HepG2 (cell line): Measurements from ENCODE around the gene IQCE. TPM values are rescaled to one million over a fixed set of nuclear protein-coding genes. Genes with fewer than 3 reads are reported as not detected.

Experiments
- ARNTL ChIP-seq: sonication (generic); formaldehyde crosslinking; IDR thresholded peaks from 2 replicates; pipeline ENCODE4 v1.4.0; 2020; ENCODE audit warnings: mild to moderate bottlenecking, missing genetic modification reagents
- ATAD3A ChIP-seq: sonication (generic); formaldehyde crosslinking; IDR thresholded peaks from 2 replicates; pipeline ENCODE4 v1.4.0; 2020; ENCODE audit warnings: missing genetic modification reagents
- ATRX ChIP-seq: sonication (generic); formaldehyde crosslinking; IDR thresholded peaks from 2 replicates; pipeline ENCODE4 v1.4.0; 2020; ENCODE audit warnings: missing genetic modification reagents, borderline replicate concordance
- CSRNP2 ChIP-seq: sonication (generic); formaldehyde crosslinking; conservative IDR thresholded peaks from 2 replicates; pipeline ENCODE4 v1.8.0; 2022; ENCODE audit warnings: low read depth, missing genetic modification reagents
- ETV5 ChIP-seq: IDR thresholded peaks from 2 replicates; pipeline ENCODE4 v1.6.1; 2018; ENCODE audit warnings: missing biosample characterization, missing genetic modification reagents, inconsistent platforms, borderline replicate concordance
- HDAC1 ChIP-seq: sonication (generic); formaldehyde crosslinking; IDR thresholded peaks from 2 replicates; pipeline ENCODE4 v1.5.1; 2020; ENCODE audit warnings: mild to moderate bottlenecking, missing genetic modification reagents
- HES4 ChIP-seq: sonication (generic); formaldehyde crosslinking; IDR thresholded peaks from 2 replicates; pipeline ENCODE4 v1.9.0; 2021; ENCODE audit warnings: mild to moderate bottlenecking, missing genetic modification reagents, borderline replicate concordance
- MEIS2 ChIP-seq: sonication (generic); formaldehyde crosslinking; IDR thresholded peaks from 2 replicates; pipeline ENCODE4 v1.9.0; 2021; ENCODE audit warnings: mild to moderate bottlenecking, missing genetic modification reagents
- POLR2AphosphoS5 ChIP-seq: IDR thresholded peaks from 2 replicates; pipeline ENCODE4 v1.6.1; 2012; ENCODE audit warnings: low read depth, low read length
- SMYD3 ChIP-seq: sonication (generic); formaldehyde crosslinking; IDR thresholded peaks from 2 replicates; pipeline ENCODE4 v1.8.1; 2023; ENCODE audit warnings: mild to moderate bottlenecking, missing genetic modification reagents
- SYNCRIP ChIP-seq: fragments of 200-400 bp; formaldehyde crosslinking; IDR thresholded peaks from 2 replicates; pipeline ENCODE4 v1.6.1; 2018; ENCODE audit warnings: mild to moderate bottlenecking, low read depth, low read length; ENCODE audit not compliant: insufficient read depth
- TCF7 ChIP-seq: sonication (generic); IDR thresholded peaks from 2 replicates; pipeline ENCODE4 v1.6.1; 2016; ENCODE audit warnings: antibody characterized with exemption, low read depth
- ZBTB10 ChIP-seq: sonication (generic); formaldehyde crosslinking; IDR thresholded peaks from 2 replicates; pipeline ENCODE4 v1.4.0; 2020; ENCODE audit warnings: missing genetic modification reagents, borderline replicate concordance
- ZBTB3 ChIP-seq: sonication (generic); formaldehyde crosslinking; IDR thresholded peaks from 2 replicates; pipeline ENCODE4 v1.4.0; 2020; ENCODE audit warnings: low read depth, mild to moderate bottlenecking, moderate library complexity, missing genetic modification reagents, borderline replicate concordance
- ZBTB46 ChIP-seq: sonication (generic); formaldehyde crosslinking; IDR thresholded peaks from 2 replicates; pipeline ENCODE4 v1.4.0; 2020; ENCODE audit warnings: mild to moderate bottlenecking, missing genetic modification reagents, borderline replicate concordance
- ZFP36L2 ChIP-seq: sonication (generic); formaldehyde crosslinking; IDR thresholded peaks from 2 replicates; pipeline ENCODE4 v1.4.0; 2020; ENCODE audit warnings: missing genetic modification reagents
- ZNF276 ChIP-seq: sonication (generic); formaldehyde crosslinking; IDR thresholded peaks from 2 replicates; pipeline ENCODE4 v1.4.0; 2020; ENCODE audit warnings: mild to moderate bottlenecking, low read depth, missing genetic modification reagents
- ZNF333 ChIP-seq: sonication (generic); formaldehyde crosslinking; IDR thresholded peaks from 2 replicates; pipeline ENCODE4 v1.4.0; 2020; ENCODE audit warnings: mild to moderate bottlenecking, missing genetic modification reagents, borderline replicate concordance
- ZNF33A ChIP-seq: sonication (generic); formaldehyde crosslinking; IDR thresholded peaks from 2 replicates; pipeline ENCODE4 v1.5.1; 2020; ENCODE audit warnings: missing genetic modification reagents, mild to moderate bottlenecking, moderate library complexity, borderline replicate concordance
- ZNF484 ChIP-seq: sonication (generic); formaldehyde crosslinking; IDR thresholded peaks from 2 replicates; pipeline ENCODE4 v1.5.1; 2020; ENCODE audit warnings: mild to moderate bottlenecking, low read depth, missing genetic modification reagents, borderline replicate concordance
- ZNF562 ChIP-seq: sonication (generic); formaldehyde crosslinking; IDR thresholded peaks from 2 replicates; pipeline ENCODE4 v1.8.0; 2022; ENCODE audit warnings: missing genetic modification reagents, borderline replicate concordance
- ZNF776 ChIP-seq: sonication (generic); formaldehyde crosslinking; IDR thresholded peaks from 2 replicates; pipeline ENCODE4 v1.4.0; 2020; ENCODE audit warnings: mild to moderate bottlenecking, missing genetic modification reagents
- polyA plus RNA-seq, 8 experiments: library from polyadenylated mRNA; depleted of rRNA in 3 of 8; stranded (reverse) in 7 of 8; unstranded in 1 of 8; fragments of >200 nt; fragmentation: Illumina TruSeq in 4 of 8; extraction: Trizol in 4 of 8; gene quantifications; 2 replicates each; pipeline versions ENCODE4 v1.2.1 to v1.2.3, GENCODE V29; 2011 to 2016; ENCODE audit warnings: low read depth in 4 of 8, missing spikeins in 1 of 8, mixed read lengths in 1 of 8; ENCODE audit not compliant: insufficient read depth in 1 of 8
- total RNA-seq, 5 experiments: library from RNA; depleted of rRNA; stranded (reverse); fragments of >200 nt; fragmentation: Illumina TruSeq; extraction: Trizol; gene quantifications; 2 replicates each; pipeline ENCODE4 v1.2.3, GENCODE V29; 2016; ENCODE audit warnings: low read depth in 1 of 5

IQCE gene
- total and polyA plus RNA-seq, 2 of the 13 experiments (the other 11 are each of a cell fraction or from before 2014, with no cell fraction given) = 1.5 to 2.5 TPM

GRCh38 chr7:2638224-2638991, 79.6 kb downstream of the IQCE start (continued):
- peak; percentile 93 for TF ChIP-seq ZBTB10
- TF ChIP-seq MEIS2 (CRISPR knock-in tag) = peak; percentile 77; the same call in 1 of the 2 replicates
- no peak for TF ChIP-seq ZNF484 (CRISPR knock-in tag)
- TF ChIP-seq SMYD3 = peak; percentile 87; the same call in 1 of the 2 replicates
- TF ChIP-seq ZNF333 (CRISPR knock-in tag) = no peak; the same call in 1 of the 2 replicates
- peak; percentile 97 for TF ChIP-seq HDAC1 (CRISPR knock-in tag)
- no peak for TF ChIP-seq ZBTB46 (CRISPR knock-in tag)
- no peak for TF ChIP-seq ATRX
- TF ChIP-seq ARNTL (CRISPR knock-in tag) = peak; percentile 98
- TF ChIP-seq HES4 (CRISPR knock-in tag) = peak; percentile 88
- no peak for TF ChIP-seq TCF7
- TF ChIP-seq SYNCRIP = no peak
- TF ChIP-seq ZNF276 (CRISPR knock-in tag) = no peak
- TF ChIP-seq POLR2AphosphoS5 = no peak
- no peak for TF ChIP-seq ATAD3A (CRISPR knock-in tag)
- TF ChIP-seq ZNF33A = 0 out of 2 replicates have a peak, but pooled peaks have one; percentile 82
- peak; percentile 68; the same call in 1 of the 2 replicates for TF ChIP-seq ETV5
- TF ChIP-seq ZBTB3 = no peak
- TF ChIP-seq ZFP36L2 (CRISPR knock-in tag) = no peak
- no peak for TF ChIP-seq CSRNP2 (CRISPR knock-in tag)
- no peak for TF ChIP-seq ZNF562 (CRISPR knock-in tag)
- no peak; the same call in 1 of the 2 replicates for TF ChIP-seq ZNF776 (CRISPR knock-in tag)
